Left cardiac atrium (tissue), 4 donors: ENCODE results near the gene CPA4. TPM values are rescaled to one million over a fixed set of nuclear protein-coding genes. Genes with fewer than 3 reads are reported as not detected.

Source experiments
- ATAC-seq, 2 donors: fragments of 200-7000 bp; cut with Tn5 transposase; one replicate each; pipeline ENCODE4 v1.9.1; 2020; ENCODE audit warnings: mild to moderate bottlenecking in 2 of 2, moderate library complexity in 2 of 2
- DNase-seq: peaks from one replicate; pipeline ENCODE4 v3.0.0-alpha.2; 2020
- intact Hi-C, 2 donors: fragments of 100-400 bp; cut with DNase I; formaldehyde crosslinking; loops; one replicate each; pipeline versions ENCODE4 v1.14.1 to v1.15.1; 2022 to 2023
- total RNA-seq, 2 donors: library from RNA; stranded (reverse); fragmentation: NEBNext Ultra II Directional; extraction: Animal tissue kit (Norgen Biotek cat#: 25700); gene quantifications; one replicate each; pipeline ENCODE4 v1.2.1, GENCODE V29; 2021
- donor health status: DM: no; HTN: yes; CAD: no.
- donor health status: DM: no; HTN: yes; CAD: no; lungs with severe emphysema.
- donor health status: DM: yes; HTN: yes; CAD: no.
- donor health status: Dilated cardiomyopathy.

Gene CPA4
- total RNA-seq, 2 donors from 2014 or later, result 3.5 to 3.8 TPM

GRCh38 chr7:130369831-130370550 is 77.0 kb downstream of the CPA4 start:
- intact Hi-C loops, result no loop called here
- ATAC-seq (no peak), DNase-seq (no peak)

- peak; percentile 78 for DNase-seq
- intact Hi-C loops, result no loop called here
- ATAC-seq, result no peak
These were observed 78.1 kb downstream of the CPA4 start for GRCh38 chr7:130371046-130371445.

GRCh38 chr7:130372402-130373165 is 79.6 kb downstream of the CPA4 start:
- ATAC-seq, result no peak
- intact Hi-C loops, result no loop called here
- no peak for DNase-seq

Other genes with a start within 250 kb of the CPA4 start
- gene ZC3HC1, start 241.8 kb upstream of the CPA4 start, total RNA-seq, result 10 to 100 TPM; 16.0 to 16.2 TPM
- gene KLHDC10, start 222.6 kb upstream of the CPA4 start, total RNA-seq, result 10 to 100 TPM; 23.8 to 28.5 TPM
- 10 to 100 TPM in 1 of 2 donors, 1 to 10 TPM in 1; 9.4 to 11.2 TPM for gene TMEM209, start 87.8 kb upstream of the CPA4 start, total RNA-seq
- not detected for gene SSMEM1, start 85.3 kb upstream of the CPA4 start, total RNA-seq
- gene CPA2, start 26.3 kb upstream of the CPA4 start, total RNA-seq, result under 1 TPM in 1 of 2 donors, not detected in 1; 0.38 TPM
- gene CPA5, start 51.7 kb downstream of the CPA4 start, total RNA-seq, result not detected
- under 1 TPM; 0.29 TPM for gene CPA1, start 87.3 kb downstream of the CPA4 start, total RNA-seq
- 1 to 10 TPM; 6.2 to 7.0 TPM for gene CEP41, start 147.9 kb downstream of the CPA4 start, total RNA-seq
- gene MEST, start 198.9 kb downstream of the CPA4 start, total RNA-seq, result 10 to 100 TPM; 68.0 to 96.5 TPM